Sigmoid colon (tissue), 7 donors: ENCODE data around the gene MEP1B. TPM values are rescaled to one million over a fixed set of nuclear protein-coding genes. Genes with fewer than 3 reads are reported as not detected.

Experiments
- DNase-seq: peaks from one replicate; pipeline ENCODE4 v3.0.0-alpha.2; 2019
- H3K27ac ChIP-seq, 4 donors: fragments of 200-600 bp; sonication (generic); one replicate each; pipeline ENCODE4 v1.5.1; 2016 to 2019; ENCODE audit warnings: mild to moderate bottlenecking in 1 of 4
- H3K27me3 ChIP-seq, 3 donors: fragments of 200-600 bp; sonication (generic); one replicate each; pipeline ENCODE4 v1.5.1; 2019; ENCODE audit warnings: mild to moderate bottlenecking in 1 of 3
- H3K36me3 ChIP-seq, 4 donors: fragments of 200-600 bp; sonication (generic); one replicate each; pipeline ENCODE4 v1.5.1; 2016 to 2019
- H3K4me1 ChIP-seq, 4 donors: fragments of 200-600 bp; sonication (generic); one replicate each; pipeline ENCODE4 v1.5.1; 2017 to 2019
- H3K4me3 ChIP-seq, 4 donors: fragments of 200-600 bp; sonication (generic); one replicate each; pipeline ENCODE4 v1.5.1; 2017 to 2019; ENCODE audit warnings: mild to moderate bottlenecking in 2 of 4, moderate library complexity in 1 of 4
- H3K9me3 ChIP-seq, 4 donors: fragments of 200-600 bp in 3 of 4; sonication (generic) in 3 of 4; one replicate each; pipeline versions ENCODE4 v1.5.1 to v1.6.1; 2013 to 2019
- EP300 ChIP-seq, 4 donors: sonication (generic); formaldehyde crosslinking; IDR thresholded peaks; one replicate each; pipeline ENCODE4 v1.6.1; 2017; ENCODE audit warnings: antibody characterized with exemption in 4 of 4
- POLR2A ChIP-seq, 2 donors: fragments of 450-650 bp; IDR thresholded peaks; one replicate each; pipeline ENCODE4 v1.6.1; 2016; ENCODE audit warnings: antibody characterized with exemption in 2 of 2, mild to moderate bottlenecking in 2 of 2, moderate library complexity in 2 of 2
- POLR2AphosphoS5 ChIP-seq, 4 donors: sonication (generic); formaldehyde crosslinking; IDR thresholded peaks; one replicate each; pipeline ENCODE4 v1.6.1; 2017; ENCODE audit warnings: antibody characterized with exemption in 4 of 4
- WGBS, 2 donors: extraction: QIAGEN DNeasy Blood & Tissue Kit; methylation state at CpG; one replicate each; pipeline ENCODE4 v1.1.7; 2013; 5-methylcytosine and 5-hydroxymethylcytosine counted together
- intact Hi-C: fragments of 100-400 bp; cut with DNase I; formaldehyde crosslinking; loops from one replicate; pipeline ENCODE4 v1.15.1; 2023
- polyA plus RNA-seq, 3 donors: library from polyadenylated mRNA; stranded (reverse); fragments of 200-250 nt; gene quantifications; one replicate each; pipeline ENCODE4 v1.2.3, GENCODE V29; 2013
- total RNA-seq, 4 donors: library from RNA; depleted of rRNA; stranded (reverse); fragments of >200 nt; gene quantifications; one replicate each; pipeline ENCODE4 v1.1.0, GENCODE V29; 2016
- TF ChIP-seq, protein P1 (sequence below), 4 experiments: fragments of 450-650 bp in 3 of 4; fragments of 200-600 bp in 1 of 4; IDR thresholded peaks; one replicate each; pipeline ENCODE4 v1.5.1; 2016 to 2019; ENCODE audit warnings: antibody characterized with exemption in 4 of 4, mild to moderate bottlenecking in 3 of 4, moderate library complexity in 2 of 4
- donor health status: healthy with polysubstance abuse.
- donor health status: Bipolar disorder and iron deficiency.
- donor health status: healthy.

The MEP1B gene
- total and polyA plus RNA-seq, 7 donors: 1.6 to 3.7 (median 1.8) TPM; not detected in 4

DNA sequence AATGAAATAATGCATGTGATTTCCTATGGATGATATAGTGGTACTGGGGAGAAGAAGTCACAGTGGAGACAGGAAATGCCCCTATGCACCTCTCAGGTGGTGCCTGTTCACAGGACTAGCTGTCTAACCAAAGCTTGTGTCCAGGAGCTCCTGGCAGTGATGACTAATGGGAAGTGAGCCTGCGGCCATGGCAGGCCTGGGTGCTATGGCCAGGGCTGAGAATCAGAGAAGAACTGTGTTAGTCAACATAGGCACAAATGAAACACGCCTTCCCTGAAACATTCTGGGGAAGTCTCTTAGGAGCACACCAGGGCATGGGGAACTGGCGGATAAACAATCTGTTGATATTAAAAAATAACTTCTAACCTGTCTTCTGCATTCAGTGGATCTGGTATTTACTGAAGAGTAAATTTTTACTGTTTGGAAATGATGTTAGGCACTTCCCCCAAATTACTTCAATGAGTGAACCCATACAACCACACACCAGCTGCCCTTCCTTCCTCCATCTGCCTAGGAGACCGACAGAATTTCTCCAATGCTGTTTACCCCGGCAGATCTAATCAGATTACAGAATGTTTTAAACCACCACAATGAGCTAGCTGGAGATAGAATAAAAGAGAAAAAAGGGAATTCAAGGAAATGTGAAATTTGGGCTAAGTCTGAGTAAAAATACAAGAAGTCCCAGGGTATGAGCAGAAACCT lies 67.4 kb downstream of the MEP1B start:
- Histone ChIP-seq H3K27ac (no peak overlapping the region), H3K4me1 (no peaks in the 10 kb centered on the region), H3K9me3 (no peaks in the 10 kb centered on the region), H3K36me3 (no peaks in the 10 kb centered on the region), H3K27me3 (no peaks in the 10 kb centered on the region), H3K4me3 (no peak overlapping the region)
- intact Hi-C loops: no loop called here
- 53 to 82% methylated on average over 5 of the region's 5 CpGs for WGBS, 2 donors
- no peak for DNase-seq
- TF ChIP-seq POLR2A (IDR thresholded peaks at IDR 0.05) (no peak), EP300 (IDR thresholded peaks at IDR 0.05) (no peak), POLR2AphosphoS5 (IDR thresholded peaks at IDR 0.05) (no peak)
- TF ChIP-seq, protein P1, sequence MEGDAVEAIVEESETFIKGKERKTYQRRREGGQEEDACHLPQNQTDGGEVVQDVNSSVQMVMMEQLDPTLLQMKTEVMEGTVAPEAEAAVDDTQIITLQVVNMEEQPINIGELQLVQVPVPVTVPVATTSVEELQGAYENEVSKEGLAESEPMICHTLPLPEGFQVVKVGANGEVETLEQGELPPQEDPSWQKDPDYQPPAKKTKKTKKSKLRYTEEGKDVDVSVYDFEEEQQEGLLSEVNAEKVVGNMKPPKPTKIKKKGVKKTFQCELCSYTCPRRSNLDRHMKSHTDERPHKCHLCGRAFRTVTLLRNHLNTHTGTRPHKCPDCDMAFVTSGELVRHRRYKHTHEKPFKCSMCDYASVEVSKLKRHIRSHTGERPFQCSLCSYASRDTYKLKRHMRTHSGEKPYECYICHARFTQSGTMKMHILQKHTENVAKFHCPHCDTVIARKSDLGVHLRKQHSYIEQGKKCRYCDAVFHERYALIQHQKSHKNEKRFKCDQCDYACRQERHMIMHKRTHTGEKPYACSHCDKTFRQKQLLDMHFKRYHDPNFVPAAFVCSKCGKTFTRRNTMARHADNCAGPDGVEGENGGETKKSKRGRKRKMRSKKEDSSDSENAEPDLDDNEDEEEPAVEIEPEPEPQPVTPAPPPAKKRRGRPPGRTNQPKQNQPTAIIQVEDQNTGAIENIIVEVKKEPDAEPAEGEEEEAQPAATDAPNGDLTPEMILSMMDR (IDR thresholded peaks at IDR 0.05): no peak

DNA sequence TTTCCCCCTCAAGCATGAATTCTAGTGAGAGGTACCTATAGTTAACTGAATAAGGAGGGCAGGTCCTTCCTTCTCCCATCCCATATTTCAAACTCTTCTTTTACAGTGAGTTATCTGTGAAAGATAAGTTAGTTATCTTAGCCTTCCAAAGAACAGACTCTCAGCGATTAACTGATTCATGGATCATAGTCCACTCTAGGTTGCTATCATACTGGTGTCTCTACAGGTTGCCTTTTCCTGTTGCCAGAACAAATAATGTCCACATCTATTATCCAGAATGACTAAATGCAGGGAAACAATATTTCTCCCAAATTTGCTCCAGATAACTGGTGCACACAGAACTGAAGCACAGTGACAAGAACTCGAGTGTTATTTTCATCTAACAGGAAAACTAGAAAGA lies 68.3 kb downstream of the MEP1B start:
- Histone ChIP-seq H3K36me3 (no peaks in the 10 kb centered on the region), H3K4me3 (no peak overlapping the region), H3K9me3 (no peaks in the 10 kb centered on the region), H3K27ac (no peak overlapping the region), H3K4me1 (no peaks in the 10 kb centered on the region), H3K27me3 (no peaks in the 10 kb centered on the region)
- intact Hi-C loops: no loop called here
- no peak for DNase-seq
- no peak for TF ChIP-seq POLR2AphosphoS5 (IDR thresholded peaks at IDR 0.05)
- TF ChIP-seq EP300 (IDR thresholded peaks at IDR 0.05): no peak
- TF ChIP-seq, protein P1 (IDR thresholded peaks at IDR 0.05): no peak
- TF ChIP-seq POLR2A (IDR thresholded peaks at IDR 0.05): no peak
- 59 to 78% methylated on average over 2 of the region's 2 CpGs for WGBS, 2 donors

DNA sequence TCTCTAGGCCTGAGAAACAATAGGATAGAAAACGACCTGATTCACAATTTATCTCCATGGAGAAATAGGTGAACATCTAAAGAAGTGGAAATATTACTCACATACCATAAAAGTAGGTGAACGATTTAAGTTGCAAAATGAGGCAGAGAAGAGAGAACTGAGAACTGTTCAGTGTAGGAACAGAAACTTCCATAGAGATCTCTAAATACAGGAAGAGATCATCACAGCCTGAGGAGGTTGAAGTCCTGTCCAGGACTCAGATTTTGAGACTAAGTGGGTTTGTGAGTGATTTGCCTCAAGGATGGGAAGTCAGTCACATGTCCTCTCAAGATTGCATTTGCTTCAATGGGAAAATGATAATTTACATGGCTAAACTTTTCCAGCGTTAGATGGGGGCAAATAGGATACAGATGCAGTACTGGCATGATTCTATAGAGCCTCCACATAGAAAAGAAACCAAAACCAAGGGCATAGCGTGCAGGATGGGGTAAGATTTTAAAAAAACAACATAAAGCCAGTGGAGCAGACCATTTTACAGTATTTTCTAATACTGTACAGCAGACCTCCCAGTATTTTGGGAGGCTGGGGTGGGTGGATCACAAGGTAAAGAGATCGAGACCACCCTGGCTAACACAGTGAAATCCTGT lies 68.8 kb downstream of the MEP1B start:
- Histone ChIP-seq H3K9me3 (no peaks in the 10 kb centered on the region), H3K4me3 (no peak overlapping the region), H3K27ac (no peak overlapping the region), H3K36me3 (no peaks in the 10 kb centered on the region), H3K4me1 (no peaks in the 10 kb centered on the region), H3K27me3 (no peaks in the 10 kb centered on the region)
- TF ChIP-seq, protein P1 (IDR thresholded peaks at IDR 0.05): no peak
- TF ChIP-seq POLR2AphosphoS5 (IDR thresholded peaks at IDR 0.05): no peak
- no peak for TF ChIP-seq EP300 (IDR thresholded peaks at IDR 0.05)
- no peak for TF ChIP-seq POLR2A (IDR thresholded peaks at IDR 0.05)
- intact Hi-C loops: no loop called here
- WGBS, 2 donors: 72 to 74% methylated on average over 5 of the region's 5 CpGs
- no peak for DNase-seq

DNA sequence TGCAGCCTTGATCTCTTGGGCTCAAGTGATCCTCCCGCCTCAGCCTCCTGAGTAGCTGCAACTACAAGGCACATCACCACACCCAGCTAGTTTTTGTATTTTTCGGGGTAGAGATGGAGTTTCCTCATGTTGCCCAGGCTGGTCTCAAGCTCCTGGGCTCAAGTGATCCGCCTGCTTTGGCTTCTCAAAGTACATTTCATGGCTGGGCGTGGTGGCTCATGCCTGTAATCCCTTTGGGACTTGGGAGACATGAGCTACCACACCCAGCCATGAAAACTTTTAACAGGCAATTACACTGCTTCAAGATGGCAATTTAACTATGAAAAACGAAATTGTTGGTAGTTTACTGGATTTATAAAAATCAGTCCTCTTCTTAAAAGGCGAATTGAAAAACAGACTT lies 69.7 kb downstream of the MEP1B start:
- no peak for DNase-seq
- no peaks in the 10 kb centered on the region for H3K9me3 ChIP-seq
- H3K36me3 ChIP-seq: no peaks in the 10 kb centered on the region
- H3K4me1 ChIP-seq: no peaks in the 10 kb centered on the region
- WGBS, 2 donors: 29 to 70% methylated on average over 6 of the region's 6 CpGs
- H3K27me3 ChIP-seq: no peaks in the 10 kb centered on the region
- TF ChIP-seq, protein P1 (IDR thresholded peaks at IDR 0.05): no peak
- TF ChIP-seq EP300 (IDR thresholded peaks at IDR 0.05) (no peak), POLR2A (IDR thresholded peaks at IDR 0.05) (no peak), POLR2AphosphoS5 (IDR thresholded peaks at IDR 0.05) (no peak)
- no peak overlapping the region for H3K27ac ChIP-seq
- H3K4me3 ChIP-seq: no peak overlapping the region
- intact Hi-C loops: no loop called here
